ENCODE measurements around the gene CLCN7.

- TF ChIP-seq, protein P1, sequence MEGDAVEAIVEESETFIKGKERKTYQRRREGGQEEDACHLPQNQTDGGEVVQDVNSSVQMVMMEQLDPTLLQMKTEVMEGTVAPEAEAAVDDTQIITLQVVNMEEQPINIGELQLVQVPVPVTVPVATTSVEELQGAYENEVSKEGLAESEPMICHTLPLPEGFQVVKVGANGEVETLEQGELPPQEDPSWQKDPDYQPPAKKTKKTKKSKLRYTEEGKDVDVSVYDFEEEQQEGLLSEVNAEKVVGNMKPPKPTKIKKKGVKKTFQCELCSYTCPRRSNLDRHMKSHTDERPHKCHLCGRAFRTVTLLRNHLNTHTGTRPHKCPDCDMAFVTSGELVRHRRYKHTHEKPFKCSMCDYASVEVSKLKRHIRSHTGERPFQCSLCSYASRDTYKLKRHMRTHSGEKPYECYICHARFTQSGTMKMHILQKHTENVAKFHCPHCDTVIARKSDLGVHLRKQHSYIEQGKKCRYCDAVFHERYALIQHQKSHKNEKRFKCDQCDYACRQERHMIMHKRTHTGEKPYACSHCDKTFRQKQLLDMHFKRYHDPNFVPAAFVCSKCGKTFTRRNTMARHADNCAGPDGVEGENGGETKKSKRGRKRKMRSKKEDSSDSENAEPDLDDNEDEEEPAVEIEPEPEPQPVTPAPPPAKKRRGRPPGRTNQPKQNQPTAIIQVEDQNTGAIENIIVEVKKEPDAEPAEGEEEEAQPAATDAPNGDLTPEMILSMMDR (conservative IDR thresholded peaks at IDR 0.05; ENCODE audit: low read depth, low read length), result no peak
- TF ChIP-seq FOS (IDR thresholded peaks at IDR 0.05; ENCODE audit: low read depth, low read length) (no peak), POLR2A (IDR thresholded peaks at IDR 0.05; ENCODE audit: low read depth, low read length) (no peak), MXI1 (IDR thresholded peaks at IDR 0.05; ENCODE audit: borderline replicate concordance, low read depth, low read length) (no peak), RAD21 (IDR thresholded peaks at IDR 0.05; ENCODE audit: low read length) (no peak), RCOR1 (IDR thresholded peaks at IDR 0.05; ENCODE audit: insufficient replicate concordance, low read length) (no peak), RFX5 (IDR thresholded peaks at IDR 0.05; ENCODE audit: low read depth, low read length) (no peak), BHLHE40 (IDR thresholded peaks at IDR 0.05; ENCODE audit: low read depth, low read length) (no peak)
These were observed 31.1 kb upstream of the CLCN7 start for GRCh38 chr16:1505912-1506311.

Measured in IMR-90 (cell line).